Endothelial cell of umbilical vein (primary cell): ENCODE results near the gene SCARF2. TPM values are rescaled to one million over a fixed set of nuclear protein-coding genes. Genes with fewer than 3 reads are reported as not detected.
"Not testable (repeated sequence)": the region's sequence is repeated elsewhere in the genome, so short reads cannot be mapped to it uniquely, and the experiment has no call there.

Experiments used
- BruUV-seq: library from RNA; stranded (reverse); fragments of 400-500 nt; replicated peaks from 2 replicates; lab custom pipeline; 2021; lab: Mats Ljungman, UMichigan
- CTCF ChIA-PET: fragments of 300-600, 350-600 bp; sonication (Branson Sonifier 250); formaldehyde crosslinking; loops from one replicate; lab custom pipeline; 2021; ENCODE audit warnings: antibody characterized with exemption, inconsistent platforms; lab: Charles Lee
- POLR2A ChIA-PET: fragments of 300-600, 350-600 bp; sonication (Branson Sonifier 250); formaldehyde crosslinking; loops from one replicate; lab custom pipeline; 2021; ENCODE audit warnings: antibody characterized with exemption, inconsistent platforms; lab: Charles Lee
- DNase-seq: peaks from one replicate; pipeline ENCODE4 v3.0.0-alpha.2; 2011; ENCODE audit warnings: low read depth, low spot score
- FAIRE-seq: peaks from 2 replicates; lab custom pipeline; 2011; peaks lifted over from hg19 to GRCh38; lab: Jason Lieb, UNC
- H2AFZ ChIP-seq: 2 replicates; pipeline ENCODE4 v1.6.0; 2012; ENCODE audit warnings: low read depth, low read length, control low read depth, inconsistent platforms
- H3K27ac ChIP-seq: 2 replicates; pipeline ENCODE4 v1.5.1; 2011; ENCODE audit warnings: low read depth, mild to moderate bottlenecking, control low read depth, low read length, moderate library complexity; ENCODE audit not compliant: insufficient read depth
- H3K27me3 ChIP-seq, 2 experiments: 2 replicates each; pipeline versions ENCODE4 v1.6.0 to v1.6.1; 2011; ENCODE audit warnings: low read length in 2 of 2, mixed read lengths in 1 of 2; ENCODE audit not compliant: control insufficient read depth in 2 of 2, insufficient read depth in 2 of 2
- H3K36me3 ChIP-seq, 2 experiments: 2 replicates in 1 of 2; 3 replicates in 1 of 2; pipeline ENCODE4 v1.5.1; 2011; ENCODE audit warnings: low read length in 2 of 2, mild to moderate bottlenecking in 1 of 2, moderate library complexity in 1 of 2; ENCODE audit not compliant: control insufficient read depth in 2 of 2, insufficient read depth in 2 of 2; ENCODE audit errors: extremely low read depth in 1 of 2
- H3K4me1 ChIP-seq: 3 replicates; pipeline ENCODE4 v1.5.1; 2011; ENCODE audit warnings: mild to moderate bottlenecking, low read length; ENCODE audit not compliant: control insufficient read depth, insufficient read depth; ENCODE audit errors: extremely low read depth
- H3K4me2 ChIP-seq: 2 replicates; pipeline ENCODE4 v1.6.1; 2011; ENCODE audit warnings: low read length, control low read depth, mixed read lengths; ENCODE audit not compliant: insufficient read depth
- H3K4me3 ChIP-seq, 3 experiments: fragments of 200-600 bp in 1 of 3; sonication (generic), shearing (Covaris generic) in 1 of 3; replicated peaks in 1 of 3; 2 replicates each; pipeline ENCODE4 v1.5.1; 2011 to 2016; ENCODE audit warnings: control low read depth in 3 of 3, low read length in 3 of 3, mild to moderate bottlenecking in 2 of 3, inconsistent platforms in 1 of 3, low read depth in 1 of 3, moderate library complexity in 1 of 3; ENCODE audit not compliant: insufficient read depth in 1 of 3
- H3K79me2 ChIP-seq: 2 replicates; pipeline ENCODE4 v1.6.0; 2012; ENCODE audit warnings: low read length, inconsistent platforms; ENCODE audit not compliant: control insufficient read depth, insufficient read depth
- H3K9ac ChIP-seq: replicated peaks from 2 replicates; pipeline ENCODE3; 2011; ENCODE audit warnings: low read length, control low read depth; ENCODE audit not compliant: insufficient read depth; ENCODE audit errors: extremely low read depth
- H3K9me1 ChIP-seq: replicated peaks from 3 replicates; pipeline ENCODE4 v1.6.0; 2011; ENCODE audit warnings: mild to moderate bottlenecking, low read length; ENCODE audit not compliant: control insufficient read depth, insufficient read depth; ENCODE audit errors: extremely low read depth
- H3K9me3 ChIP-seq: replicated peaks from 2 replicates; pipeline ENCODE4 v1.5.1; 2012; ENCODE audit warnings: low read length, inconsistent platforms; ENCODE audit not compliant: control insufficient read depth, insufficient read depth
- H4K20me1 ChIP-seq: replicated peaks from 2 replicates; pipeline ENCODE3; 2011; ENCODE audit warnings: mild to moderate bottlenecking, low read length; ENCODE audit not compliant: control insufficient read depth, insufficient read depth; ENCODE audit errors: extremely low read depth
- CTCF ChIP-seq, 2 donors: IDR thresholded peaks; 1 replicate in 1 of 2; 2 replicates in 1 of 2; pipeline ENCODE4 v1.5.1; 2011; ENCODE audit warnings: low read length in 2 of 2, mild to moderate bottlenecking in 2 of 2, moderate library complexity in 2 of 2, control low read depth in 1 of 2, inconsistent platforms in 1 of 2, low read depth in 1 of 2; ENCODE audit not compliant: insufficient read depth in 1 of 2; ENCODE audit errors: extremely low read depth in 1 of 2
- FOS ChIP-seq: IDR thresholded peaks from 2 replicates; pipeline ENCODE4 v1.6.1; 2011; ENCODE audit warnings: mild to moderate bottlenecking, low read length, moderate library complexity, borderline replicate concordance; ENCODE audit not compliant: insufficient read depth
- GATA2 ChIP-seq: IDR thresholded peaks from 2 replicates; pipeline ENCODE4 v1.7.0; 2011; ENCODE audit warnings: low read depth, mild to moderate bottlenecking, moderate library complexity, mixed read lengths, low read length; ENCODE audit not compliant: insufficient read length, insufficient read depth
- JUN ChIP-seq: IDR thresholded peaks from 2 replicates; pipeline ENCODE4 v1.6.1; 2011; ENCODE audit warnings: borderline replicate concordance, low read depth; ENCODE audit not compliant: insufficient read length, insufficient read depth
- MAX ChIP-seq: IDR thresholded peaks from 2 replicates; pipeline ENCODE4 v1.6.1; 2011; ENCODE audit not compliant: insufficient read depth, insufficient read length
- POLR2AphosphoS5 ChIP-seq: IDR thresholded peaks from 2 replicates; pipeline ENCODE4 v1.6.1; 2012; ENCODE audit warnings: low read depth, mild to moderate bottlenecking, control low read depth, low read length, moderate library complexity; ENCODE audit not compliant: insufficient read depth
- dilution Hi-C: fragments of 300-500 bp; cut with MboI; formaldehyde crosslinking; loops from one replicate; pipeline ENCODE4 v1.15.0; 2019; ENCODE audit warnings: low sequenced_read_pairs; ENCODE audit not compliant: extremely low pct_ligation_motif_present
- intact Hi-C: fragments of 100-400 bp; cut with micrococcal nuclease; formaldehyde crosslinking; loops from one replicate; pipeline ENCODE4 v1.10.0; 2022
- polyA plus RNA-seq, 4 experiments: library from polyadenylated mRNA; depleted of rRNA in 3 of 4; stranded (reverse) in 3 of 4; unstranded in 1 of 4; fragments of >200 nt; gene quantifications; 2 replicates each; pipeline versions ENCODE4 v1.2.1 to v1.2.3, GENCODE V29; 2011 to 2012; ENCODE audit warnings: missing spikeins in 1 of 4
- total RNA-seq: library from RNA; stranded (reverse); gene quantifications from 2 replicates; pipeline ENCODE4 v1.2.3, GENCODE V29; 2021

SCARF2 gene
- total and polyA plus RNA-seq, 2 donors (not counting 3 experiments of a cell fraction or from before 2014, with no cell fraction given), result 15.7 to 20.1 TPM

- dilution Hi-C loops (no loop called here), intact Hi-C loops (no loop called here)
- ChIA-PET POLR2A (no interaction called here), CTCF (interaction anchor here (1.6 kb wide), 1 partner anchor 23 kb away, joined by 4 read pairs; no protein-coding TSS in a partner anchor)
- H3K4me1 ChIP-seq, result no peaks in the 10 kb centered on the region
- no peak overlapping the region for H3K4me3 ChIP-seq
- H3K9me3 ChIP-seq, result no peaks in the 10 kb centered on the region
- no peak overlapping the region for H3K4me2 ChIP-seq
- no peak overlapping the region for H3K27ac ChIP-seq
- BruUV-seq, result no TSS peak
- TF ChIP-seq JUN, result no peak
- TF ChIP-seq POLR2AphosphoS5, result no peak
- no peak for TF ChIP-seq FOS
- TF ChIP-seq MAX, result no peak
- TF ChIP-seq CTCF (IDR thresholded peaks at IDR 0.05; ENCODE audit: extremely low read depth in 1 of 2, insufficient read depth in 1 of 2, low read depth in 1 of 2, low read length in 2 of 2), result no peak
- TF ChIP-seq GATA2, result no peak
- H3K36me3 ChIP-seq, result no peaks in the 10 kb centered on the region
- DNase-seq (no peak), FAIRE-seq (no peak)
- H3K9me1 ChIP-seq, result no peaks in the 10 kb centered on the region
- no peak overlapping the region for H2AFZ ChIP-seq
- no peaks in the 10 kb centered on the region for H3K27me3 ChIP-seq
- H4K20me1 ChIP-seq, result no peaks in the 10 kb centered on the region
- H3K9ac ChIP-seq, result no peak overlapping the region
- H3K79me2 ChIP-seq, result no peaks in the 10 kb centered on the region
These were observed 42.1 kb upstream of the SCARF2 start for GRCh38 chr22:20479612-20480196.

GRCh38 chr22:20478059-20478458 is 40.4 kb upstream of the SCARF2 start:
- POLR2A ChIA-PET, result interaction anchor here (0.7 kb wide), 2 partner anchors 34 to 86 kb away, joined by 4 to 9 read pairs; no protein-coding TSS in a partner anchor
- H3K27me3 ChIP-seq, DNase-seq, CTCF ChIA-PET, H3K9me3 ChIP-seq, H3K9ac ChIP-seq, BruUV-seq, intact Hi-C loops, H3K79me2 ChIP-seq, FAIRE-seq, H3K4me1 ChIP-seq, H3K4me2 ChIP-seq, H3K9me1 ChIP-seq, dilution Hi-C loops, H4K20me1 ChIP-seq, H3K36me3 ChIP-seq, H3K4me3 ChIP-seq, H3K27ac ChIP-seq, H2AFZ ChIP-seq: not testable (repeated sequence)

GRCh38 chr22:20475569-20475968 is 37.9 kb upstream of the SCARF2 start:
- H3K36me3 ChIP-seq, H3K27ac ChIP-seq, FAIRE-seq, POLR2A ChIA-PET, BruUV-seq, CTCF ChIA-PET, DNase-seq, H3K9me1 ChIP-seq, H3K4me3 ChIP-seq, H2AFZ ChIP-seq, H3K9ac ChIP-seq, H3K9me3 ChIP-seq, H4K20me1 ChIP-seq, H3K4me2 ChIP-seq, dilution Hi-C loops, intact Hi-C loops, H3K4me1 ChIP-seq, H3K27me3 ChIP-seq, H3K79me2 ChIP-seq: not testable (repeated sequence)
